Body of pancreas (tissue), 4 donors: ENCODE data around the gene MAP3K13. TPM values are rescaled to one million over a fixed set of nuclear protein-coding genes. Genes with fewer than 3 reads are reported as not detected.
A peak's percentile ranks its signal among the peaks of the same experiment; 100 is the strongest.

Experiments used
- ATAC-seq: fragments of 150-250 bp; one replicate; pipeline ENCODE4 v1.9.1; 2016
- DNase-seq, 4 donors: peaks; one replicate each; pipeline ENCODE4 v3.0.0-alpha.2; 2019
- H3K27ac ChIP-seq, 4 donors: fragments of 200-600 bp; sonication (generic); 1 replicate in 3 of 4; 2 replicates in 1 of 4; pipeline versions ENCODE4 v1.5.1 to v1.6.1; 2016 to 2019; ENCODE audit warnings: mild to moderate bottlenecking in 1 of 4, mixed read lengths in 1 of 4, moderate library complexity in 1 of 4
- H3K27me3 ChIP-seq, 2 donors: fragments of 200-600 bp; sonication (generic); one replicate each; pipeline ENCODE4 v1.6.0; 2016; ENCODE audit warnings: mild to moderate bottlenecking in 1 of 2
- H3K36me3 ChIP-seq, 2 donors: fragments of 200-600 bp; sonication (generic); replicated peaks in 1 of 2; 2 replicates each; pipeline ENCODE4 v1.5.1; 2016; ENCODE audit warnings: low read depth in 2 of 2; ENCODE audit not compliant: insufficient read depth in 1 of 2
- H3K4me1 ChIP-seq: fragments of 200-600 bp; sonication (generic); one replicate; pipeline ENCODE4 v1.6.0; 2016
- H3K4me3 ChIP-seq, 2 donors: fragments of 200-600 bp; sonication (generic); 1 replicate in 1 of 2; 2 replicates in 1 of 2; pipeline ENCODE4 v1.5.1; 2016 to 2019
- H3K9me3 ChIP-seq, 3 donors: fragments of 200-600 bp; sonication (generic); 1 replicate in 2 of 3; 2 replicates in 1 of 3; pipeline ENCODE4 v1.5.1; 2016
- POLR2A ChIP-seq, 3 donors: fragments of 450-650 bp; IDR thresholded peaks; one replicate each; pipeline ENCODE4 v1.6.1; 2016; ENCODE audit warnings: antibody characterized with exemption in 3 of 3, mild to moderate bottlenecking in 2 of 3
- WGBS, 2 donors: methylation state at CpG; one replicate each; pipeline ENCODE4 v1.1.5; 2017; 5-methylcytosine and 5-hydroxymethylcytosine counted together
- intact Hi-C: fragments of 100-400 bp; cut with DNase I; formaldehyde crosslinking; loops from one replicate; pipeline ENCODE4 v1.15.1; 2023
- total RNA-seq, 2 donors: library from RNA; depleted of rRNA; stranded (reverse); fragments of >200 nt; gene quantifications; one replicate each; pipeline ENCODE4 v1.1.0, GENCODE V29; 2016
- TF ChIP-seq, protein P1 (sequence below), 7 experiments: fragments of 450-650 bp in 4 of 7; fragments of 200-600 bp in 3 of 7; sonication (generic) in 3 of 7; IDR thresholded peaks; one replicate each; pipeline ENCODE4 v1.5.1; 2016 to 2019; ENCODE audit warnings: antibody characterized with exemption in 7 of 7

The MAP3K13 gene
- total RNA-seq, 2 donors from 2014 or later = 20.0 to 27.4 TPM

- TF ChIP-seq, protein P1, sequence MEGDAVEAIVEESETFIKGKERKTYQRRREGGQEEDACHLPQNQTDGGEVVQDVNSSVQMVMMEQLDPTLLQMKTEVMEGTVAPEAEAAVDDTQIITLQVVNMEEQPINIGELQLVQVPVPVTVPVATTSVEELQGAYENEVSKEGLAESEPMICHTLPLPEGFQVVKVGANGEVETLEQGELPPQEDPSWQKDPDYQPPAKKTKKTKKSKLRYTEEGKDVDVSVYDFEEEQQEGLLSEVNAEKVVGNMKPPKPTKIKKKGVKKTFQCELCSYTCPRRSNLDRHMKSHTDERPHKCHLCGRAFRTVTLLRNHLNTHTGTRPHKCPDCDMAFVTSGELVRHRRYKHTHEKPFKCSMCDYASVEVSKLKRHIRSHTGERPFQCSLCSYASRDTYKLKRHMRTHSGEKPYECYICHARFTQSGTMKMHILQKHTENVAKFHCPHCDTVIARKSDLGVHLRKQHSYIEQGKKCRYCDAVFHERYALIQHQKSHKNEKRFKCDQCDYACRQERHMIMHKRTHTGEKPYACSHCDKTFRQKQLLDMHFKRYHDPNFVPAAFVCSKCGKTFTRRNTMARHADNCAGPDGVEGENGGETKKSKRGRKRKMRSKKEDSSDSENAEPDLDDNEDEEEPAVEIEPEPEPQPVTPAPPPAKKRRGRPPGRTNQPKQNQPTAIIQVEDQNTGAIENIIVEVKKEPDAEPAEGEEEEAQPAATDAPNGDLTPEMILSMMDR (IDR thresholded peaks at IDR 0.05) = peak; percentile 43 to 67 (median 60)
- no peak for TF ChIP-seq POLR2A (IDR thresholded peaks at IDR 0.05)
- H3K4me1 ChIP-seq = peaks cover 36% of the 10 kb centered on the region
- H3K27ac ChIP-seq = peak overlapping the region; percentile 20 to 45 (median 36)
- H3K9me3 ChIP-seq = no peaks in the 10 kb centered on the region
- DNase-seq (peak; percentile 78 to 88 (median 80)), ATAC-seq (peak; percentile 90)
- intact Hi-C loops = no loop called here
- 35 to 49% methylated on average over 8 to 13 of the region's 13 CpGs for WGBS, 2 donors
- H3K36me3 ChIP-seq = no peaks in the 10 kb centered on the region
- H3K4me3 ChIP-seq = no peak overlapping the region
- H3K27me3 ChIP-seq = no peaks in the 10 kb centered on the region
Observed at GRCh38 chr3:185353823-185354614, 8.9 kb upstream of the MAP3K13 start.

- no peak overlapping the region for H3K27ac ChIP-seq
- no peak for ATAC-seq
- H3K4me3 ChIP-seq = no peak overlapping the region
- WGBS, 2 donors = 87 to 95% methylated on average over 5 of the region's 5 CpGs
- H3K36me3 ChIP-seq = no peaks in the 10 kb centered on the region
- intact Hi-C loops = no loop called here
- TF ChIP-seq POLR2A (IDR thresholded peaks at IDR 0.05) = no peak
- TF ChIP-seq, protein P1 (IDR thresholded peaks at IDR 0.05) = no peak
- H3K4me1 ChIP-seq = peaks cover 32% of the 10 kb centered on the region
- H3K27me3 ChIP-seq = no peaks in the 10 kb centered on the region
- no peaks in the 10 kb centered on the region for H3K9me3 ChIP-seq
- DNase-seq = no peak
Observed at GRCh38 chr3:185356499-185356898, 6.4 kb upstream of the MAP3K13 start.

DNA sequence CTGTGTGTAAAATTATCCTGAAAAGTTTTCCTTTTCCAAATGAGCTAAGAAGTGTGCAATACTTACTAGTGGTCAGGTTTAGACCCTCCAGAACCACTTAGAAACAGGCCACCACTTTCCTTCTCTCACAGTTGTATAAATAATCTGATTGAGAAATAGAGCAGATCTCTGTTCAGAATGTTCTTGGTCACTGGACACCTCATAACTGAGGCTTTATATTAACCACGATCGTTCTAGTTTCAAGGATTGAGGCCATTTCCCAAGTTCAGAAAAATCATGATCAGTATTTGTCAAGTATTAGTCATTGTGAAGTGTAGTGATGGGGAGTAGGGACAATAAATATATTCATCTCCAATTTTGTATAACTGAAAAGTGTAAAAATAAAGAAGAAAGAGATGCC, 1.0 kb upstream of the MAP3K13 start:
- H3K36me3 ChIP-seq = no peaks in the 10 kb centered on the region
- H3K4me1 ChIP-seq = peaks cover 34% of the 10 kb centered on the region
- intact Hi-C loops = no loop called here
- no peak for ATAC-seq
- H3K9me3 ChIP-seq = no peaks in the 10 kb centered on the region
- TF ChIP-seq, protein P1 (IDR thresholded peaks at IDR 0.05) = no peak
- TF ChIP-seq POLR2A (IDR thresholded peaks at IDR 0.05) = no peak
- H3K4me3 ChIP-seq = no peak overlapping the region
- WGBS, 2 donors = 47 to 48% methylated on average over 2 of the region's 2 CpGs
- no peaks in the 10 kb centered on the region for H3K27me3 ChIP-seq
- DNase-seq = no peak
- peak overlapping the region in 2 of 4 donors; percentile 41 to 92 for H3K27ac ChIP-seq

DNA sequence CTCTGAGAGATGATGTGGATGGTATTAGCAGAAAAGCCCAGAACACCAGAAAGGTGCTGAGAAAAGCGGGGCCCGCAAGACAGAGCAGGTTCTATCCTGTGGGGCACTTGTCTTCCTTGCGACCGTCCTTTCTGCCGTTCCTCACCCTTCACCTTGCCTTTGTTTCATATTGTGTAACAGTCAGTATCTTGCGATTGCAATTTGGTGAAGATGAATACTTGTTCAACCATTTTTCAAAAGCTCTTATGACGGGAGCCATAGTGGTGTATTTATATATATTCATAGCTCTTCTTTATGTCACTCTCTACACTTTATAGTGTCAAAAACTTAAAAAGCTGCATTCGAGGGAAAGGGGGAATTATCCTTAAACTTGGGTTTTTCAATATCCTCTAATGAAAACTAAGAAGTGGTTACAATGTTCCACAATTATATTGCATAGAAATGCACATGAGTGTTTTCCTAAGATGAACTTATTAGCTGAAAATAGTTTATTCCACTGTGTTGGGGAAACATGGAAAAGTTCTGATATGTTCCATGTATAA, 797 bp downstream of the MAP3K13 start:
- Histone ChIP-seq H3K27me3 (no peaks in the 10 kb centered on the region), H3K4me3 (peak overlapping the region; percentile 23 to 62), H3K9me3 (no peaks in the 10 kb centered on the region), H3K27ac (peak overlapping the region; percentile 66 to 92 (median 82)), H3K36me3 (no peaks in the 10 kb centered on the region), H3K4me1 (peaks cover 36% of the 10 kb centered on the region)
- TF ChIP-seq, protein P1 (IDR thresholded peaks at IDR 0.05) = no peak
- no peak for TF ChIP-seq POLR2A (IDR thresholded peaks at IDR 0.05)
- intact Hi-C loops = no loop called here
- DNase-seq (peak in 1 of 4 donors; percentile 17), ATAC-seq (peak; percentile 7)
- 5 to 9% methylated on average over 8 of the region's 8 CpGs for WGBS, 2 donors
